HG02852 (cell line): Measurements from ENCODE around the gene MCM7.

ENCODE experiments used
- ATAC-seq: cut with Tn5 transposase; IDR thresholded peaks from one replicate; pipeline ENCODE4 v1.9.1; 2021; ENCODE audit warnings: mild to moderate bottlenecking, moderate library complexity; ENCODE audit not compliant: unreplicated experiment

The MCM7 gene

GRCh38 chr7:100075418-100075817 lies 25.8 kb downstream of the MCM7 start:
- no peak for ATAC-seq

DNA sequence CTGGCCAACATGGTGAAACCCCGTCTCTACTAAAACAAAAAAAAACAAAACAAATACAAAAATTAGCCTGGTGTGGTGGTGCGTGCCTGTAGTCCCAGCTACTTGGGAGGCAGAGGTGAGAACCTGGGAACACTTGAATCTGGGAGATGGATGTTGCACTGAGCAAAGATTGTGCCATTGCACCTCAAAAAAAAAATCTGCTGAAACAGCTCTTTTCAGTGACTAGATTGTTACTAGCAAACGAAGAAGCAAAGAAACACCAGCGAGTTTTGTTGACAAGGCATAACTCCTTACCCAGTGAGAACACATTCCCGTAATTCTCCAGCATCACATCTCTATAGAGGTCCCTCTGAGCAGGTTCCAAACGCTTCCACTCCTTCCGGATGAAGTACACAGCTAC lies 26.4 kb downstream of the MCM7 start:
- ATAC-seq: no peak

- ATAC-seq: no peak
Measured at GRCh38 chr7:100072462-100072861, 28.7 kb downstream of the MCM7 start.

DNA sequence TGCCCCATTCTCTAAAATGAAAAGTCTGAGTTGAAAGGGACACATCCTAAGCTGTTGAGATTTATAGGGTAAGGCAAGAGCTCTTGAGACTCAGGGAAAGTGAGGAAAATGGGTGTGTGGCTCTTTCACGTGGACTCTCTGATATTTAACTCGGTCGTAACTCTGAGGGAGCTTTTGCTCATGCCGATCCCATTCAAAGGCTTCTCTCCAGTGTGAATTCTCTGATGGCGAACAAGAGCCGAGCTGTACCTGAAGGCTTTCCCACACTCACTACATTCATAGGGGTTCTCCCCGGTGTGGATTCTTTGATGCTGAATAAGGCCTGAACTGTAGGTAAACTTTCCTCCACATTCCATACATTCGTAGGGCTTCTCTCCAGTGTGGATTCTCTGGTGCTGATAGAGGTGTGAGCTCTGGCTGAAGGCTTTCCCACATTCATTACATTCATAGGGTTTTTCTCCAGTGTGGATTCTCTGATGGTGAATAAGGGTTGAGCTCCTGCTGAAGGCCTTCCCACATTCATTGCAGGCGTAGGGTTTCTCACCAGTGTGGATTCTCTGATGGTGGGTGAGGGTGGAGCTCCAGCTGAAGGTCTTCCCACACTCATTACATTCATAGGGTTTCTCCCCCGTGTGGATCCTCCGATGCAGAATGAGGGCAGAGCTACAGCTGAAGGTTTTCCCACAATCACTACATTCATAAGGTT lies 30.0 kb downstream of the MCM7 start:
- ATAC-seq: no peak

DNA sequence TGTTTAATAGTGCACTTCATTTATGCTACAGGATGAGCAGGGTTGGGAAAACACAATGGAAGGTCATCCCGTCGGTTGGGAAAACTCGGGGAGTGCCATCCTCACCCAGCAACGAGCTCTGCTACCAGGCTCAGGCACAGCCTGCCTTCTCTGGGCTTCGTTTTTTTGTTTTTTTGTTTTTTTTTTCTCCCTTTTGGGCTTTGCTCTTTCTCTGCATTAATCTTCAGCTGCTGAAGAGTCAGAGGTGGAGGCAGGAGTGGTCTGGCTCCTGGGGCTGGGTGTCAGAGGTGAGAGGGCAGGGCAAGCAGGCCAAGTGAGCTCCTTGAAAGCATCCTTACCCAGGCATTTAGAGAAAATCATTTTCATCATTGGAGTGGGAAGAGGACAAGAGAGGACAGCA lies 31.2 kb downstream of the MCM7 start:
- ATAC-seq: no peak

DNA sequence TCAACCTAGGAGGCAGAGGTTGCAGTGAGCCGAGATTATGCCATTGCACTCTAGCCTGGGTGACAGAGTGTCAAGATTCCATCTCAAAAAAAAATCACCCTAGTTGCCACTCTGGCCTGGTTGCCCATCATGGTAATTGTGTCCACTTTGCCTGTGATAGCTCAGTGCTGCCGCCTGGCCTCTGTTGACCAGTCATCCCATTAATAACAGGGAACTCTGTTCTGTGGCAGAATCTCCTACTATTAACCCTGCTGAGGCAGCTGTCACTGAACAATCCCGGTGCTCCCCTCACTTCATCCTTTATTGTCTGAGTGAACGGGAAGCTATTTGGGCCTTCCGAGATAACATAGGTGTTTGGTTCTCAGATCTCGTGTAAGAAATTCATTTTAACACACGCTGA lies 34.2 kb downstream of the MCM7 start:
- ATAC-seq: no peak

DNA sequence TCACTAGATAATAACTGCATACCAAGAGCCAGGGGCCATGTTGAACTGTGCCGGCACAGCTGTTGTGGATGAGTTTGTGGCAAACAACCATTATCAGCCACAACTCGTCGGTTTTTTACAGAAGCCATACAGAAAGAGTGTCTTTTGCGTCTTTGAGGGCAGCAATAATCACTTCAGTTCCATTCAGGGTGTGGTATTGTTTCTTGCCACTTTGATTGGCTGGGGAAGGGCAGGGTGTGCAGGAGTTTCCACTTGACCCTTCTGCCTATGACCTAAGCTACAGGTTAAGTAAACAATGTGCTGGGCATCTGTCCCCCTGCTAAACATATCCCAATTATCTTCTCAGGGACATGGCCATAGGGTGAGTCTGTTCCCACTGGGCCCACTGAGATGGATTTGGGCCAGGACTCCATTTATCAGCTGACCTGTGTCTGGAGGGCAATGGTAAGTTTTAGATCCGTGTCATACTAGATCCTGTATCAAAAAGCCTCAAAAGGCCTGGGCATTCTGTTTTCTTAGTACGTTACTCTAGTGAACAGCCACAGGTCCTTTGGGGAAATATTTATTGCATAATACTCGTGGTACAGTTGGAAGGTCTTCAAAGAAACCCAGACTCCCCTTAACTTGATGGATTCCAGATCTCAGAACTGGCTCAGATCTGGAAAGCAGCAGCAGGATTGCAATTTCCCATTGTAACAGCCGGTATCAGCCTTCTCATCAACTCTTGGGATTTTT lies 35.6 kb downstream of the MCM7 start:
- ATAC-seq: no peak

DNA sequence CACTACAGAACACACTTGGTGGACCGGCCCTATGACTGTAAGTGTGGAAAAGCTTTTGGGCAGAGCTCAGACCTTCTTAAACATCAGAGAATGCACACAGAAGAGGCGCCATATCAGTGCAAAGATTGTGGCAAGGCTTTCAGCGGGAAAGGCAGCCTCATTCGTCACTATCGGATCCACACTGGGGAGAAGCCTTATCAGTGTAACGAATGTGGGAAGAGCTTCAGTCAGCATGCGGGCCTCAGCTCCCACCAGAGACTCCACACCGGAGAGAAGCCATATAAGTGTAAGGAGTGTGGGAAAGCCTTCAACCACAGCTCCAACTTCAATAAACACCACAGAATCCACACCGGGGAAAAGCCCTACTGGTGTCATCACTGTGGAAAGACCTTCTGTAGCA lies 37.0 kb downstream of the MCM7 start:
- ATAC-seq: no peak

DNA sequence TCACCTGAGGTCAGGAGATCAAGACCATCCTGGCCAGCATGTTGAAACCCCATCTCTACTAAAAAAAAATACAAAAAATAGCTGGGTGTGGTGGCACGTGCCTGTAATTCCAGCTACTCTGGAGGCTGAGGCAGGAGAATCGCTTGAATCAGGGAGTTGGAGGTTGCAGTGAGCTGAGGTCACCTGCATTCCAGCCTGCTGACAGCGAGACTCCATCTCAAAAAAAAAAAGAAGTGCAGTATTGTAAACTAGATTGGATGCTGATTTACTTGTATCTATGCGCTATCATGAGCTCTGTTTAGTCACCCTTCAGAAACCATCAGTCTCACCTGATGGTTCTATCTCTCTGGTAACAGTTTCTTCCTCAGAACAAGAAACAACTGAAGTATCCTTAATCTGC lies 37.8 kb downstream of the MCM7 start:
- ATAC-seq: no peak

DNA sequence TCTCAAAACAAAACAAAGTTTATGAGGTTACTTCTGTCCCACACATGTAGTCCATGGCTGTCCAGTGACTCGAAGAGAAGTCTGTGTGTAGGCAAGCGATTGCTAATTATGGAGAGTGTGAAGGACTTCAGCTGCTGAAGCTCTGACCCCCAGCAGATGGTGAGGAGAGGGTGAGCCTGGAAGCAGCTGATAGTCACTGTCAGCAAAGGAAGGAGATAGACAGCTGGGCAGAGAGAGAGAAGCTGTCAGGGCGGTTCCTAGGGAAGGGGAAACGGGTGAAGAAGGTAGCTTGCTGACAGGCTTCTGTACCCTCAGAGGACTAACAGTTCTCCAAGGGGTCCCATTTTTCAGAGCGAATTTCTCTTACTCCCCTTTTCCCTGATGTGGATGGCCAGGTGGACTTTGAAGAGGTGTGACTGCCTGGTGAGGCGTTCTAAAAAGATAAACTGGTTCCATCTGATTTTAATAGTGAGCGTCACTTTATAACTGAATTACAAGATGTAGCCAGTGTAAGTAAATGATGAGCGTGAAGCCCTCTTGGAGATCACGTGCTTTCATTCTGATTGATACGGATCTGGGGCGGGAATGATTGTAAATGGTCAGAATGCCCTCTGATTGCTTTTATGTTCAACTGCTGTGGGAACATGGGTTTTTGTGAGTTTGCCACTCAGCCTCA lies 39.5 kb downstream of the MCM7 start:
- ATAC-seq: no peak

DNA sequence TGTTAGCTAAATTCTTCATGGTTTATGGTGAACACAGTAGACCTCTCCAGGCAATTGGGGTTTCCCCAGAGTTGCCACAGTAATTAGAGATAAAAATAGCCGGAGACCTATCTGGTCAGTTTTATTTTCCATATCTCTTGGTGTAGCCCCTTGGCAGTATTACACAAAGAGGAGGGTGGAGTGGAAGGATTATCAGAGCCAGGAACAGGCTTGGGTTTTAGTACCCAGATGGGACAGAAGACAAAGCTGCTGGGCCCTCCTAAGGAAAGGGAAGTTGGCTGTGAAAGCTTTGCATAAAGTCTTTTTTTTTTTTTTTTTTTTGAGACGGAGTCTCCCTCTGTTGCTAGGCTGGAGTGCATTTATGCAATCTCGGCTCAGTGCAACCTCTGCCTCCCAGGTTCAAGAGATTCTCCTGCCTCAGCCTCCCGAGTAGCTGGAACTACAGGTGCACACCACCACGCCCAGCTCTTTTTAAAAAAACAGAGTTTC lies 41.9 kb downstream of the MCM7 start:
- ATAC-seq: no peak

- ATAC-seq: no peak
Measured at GRCh38 chr7:100057006-100057405, 44.2 kb downstream of the MCM7 start.

DNA sequence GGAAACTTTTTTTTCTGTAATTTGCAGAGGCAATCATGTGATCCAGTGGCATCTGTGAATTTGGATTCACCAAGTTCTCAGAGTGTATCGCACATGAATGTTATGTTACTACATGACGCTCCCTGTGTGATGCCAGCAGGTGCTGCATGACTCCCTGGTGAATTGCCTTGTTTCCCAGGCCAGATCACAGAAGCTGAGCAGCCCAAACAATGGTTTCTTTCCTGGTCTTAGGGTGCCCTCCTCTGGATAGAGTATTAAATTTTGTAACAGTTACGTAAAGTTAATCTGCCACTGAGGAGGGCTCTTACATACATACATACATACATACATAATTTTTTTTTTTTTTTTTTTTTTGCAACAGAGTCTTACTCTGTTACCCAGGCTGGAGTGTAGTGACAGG lies 48.0 kb downstream of the MCM7 start:
- no peak for ATAC-seq

DNA sequence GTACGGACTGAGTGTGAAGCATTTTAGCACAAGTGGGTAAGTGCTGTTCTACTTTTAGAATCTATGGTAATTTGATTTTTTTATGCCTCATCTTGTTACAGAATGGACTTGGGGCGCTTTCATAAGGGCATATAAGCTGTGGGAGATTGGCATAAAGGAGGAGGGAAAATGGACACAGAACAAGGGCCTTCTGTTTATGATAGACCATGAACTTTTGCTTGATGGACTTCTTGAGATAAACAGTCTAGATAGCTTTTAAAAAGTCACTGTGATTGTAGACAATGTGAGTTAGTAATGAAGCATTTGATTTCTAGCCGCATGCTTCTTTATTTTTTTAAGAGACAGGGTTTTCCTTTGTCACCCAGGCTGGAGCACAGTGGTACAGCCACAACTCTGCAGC lies 49.6 kb downstream of the MCM7 start:
- ATAC-seq: no peak

DNA sequence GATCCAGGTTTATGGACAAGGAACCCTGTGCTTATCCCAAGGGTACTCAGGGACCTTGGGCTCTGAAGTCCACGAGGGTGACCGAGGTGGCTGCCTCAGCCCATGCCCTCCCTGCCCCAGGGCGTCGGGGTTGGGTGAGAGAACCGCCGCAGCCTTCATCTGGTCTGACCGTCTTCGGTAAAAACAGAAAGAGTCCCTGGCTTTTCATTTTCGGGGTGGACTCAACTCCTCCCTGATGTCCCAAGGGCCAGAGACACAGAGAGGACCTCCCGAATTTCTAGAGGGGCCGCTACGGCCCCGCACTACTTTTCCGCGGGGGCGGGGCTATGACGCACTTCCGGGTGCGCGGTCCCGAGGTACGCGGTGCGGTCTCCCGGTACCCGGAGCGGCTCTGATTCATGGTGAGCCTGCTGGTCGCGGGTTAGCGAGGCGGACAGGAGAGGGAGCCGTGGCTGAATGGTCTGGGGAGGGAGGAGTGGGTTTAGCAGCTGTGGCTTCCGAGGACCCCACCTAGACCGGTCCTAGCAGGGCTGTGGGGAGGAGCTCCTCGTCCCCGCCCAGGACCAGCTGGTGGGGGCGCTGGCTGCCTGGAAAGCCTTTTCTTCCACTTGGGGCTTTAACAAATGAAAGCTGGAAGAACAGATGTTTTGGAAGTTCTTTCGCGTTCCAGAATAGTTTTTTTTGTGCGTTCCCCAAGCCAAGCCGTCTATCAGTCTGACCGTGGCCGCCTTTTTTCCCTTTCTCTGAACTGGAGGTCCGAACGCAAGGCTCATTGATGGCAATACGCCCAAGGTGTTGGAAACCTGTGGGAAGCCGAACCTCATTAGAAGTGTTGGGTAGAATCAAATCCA lies 51.5 kb downstream of the MCM7 start, which contains the start of gene ZSCAN21:
ZSCAN21 (plus strand) TSS at position 334 of the 851 bp plus-strand sequence. CDS start 7,233 bp downstream, outside the sequence.
- peak; percentile 92 for ATAC-seq

GRCh38 chr7:100048680-100049079 lies 52.5 kb downstream of the MCM7 start:
- no peak for ATAC-seq

GRCh38 chr7:100044718-100045117 lies 56.5 kb downstream of the MCM7 start:
- ATAC-seq: no peak
